Uterus (tissue), 4 donors: Measurements from ENCODE around the gene CAMK2G. TPM values are rescaled to one million over a fixed set of nuclear protein-coding genes. Genes with fewer than 3 reads are reported as not detected.
A peak's percentile ranks its signal among the peaks of the same experiment; 100 is the strongest.

ENCODE experiments used
- DNase-seq, 2 donors: peaks; one replicate each; pipeline ENCODE4 v3.0.0-alpha.2; 2019 to 2020
- H3K27ac ChIP-seq, 2 donors: fragments of 200-600 bp; sonication (generic); 1 replicate in 1 of 2; 2 replicates in 1 of 2; pipeline ENCODE4 v1.5.1; 2016 to 2018
- H3K27me3 ChIP-seq, 2 donors: fragments of 200-600 bp; sonication (generic); one replicate each; pipeline ENCODE4 v1.5.1; 2018 to 2019; ENCODE audit warnings: control low read depth in 1 of 2
- H3K36me3 ChIP-seq, 2 donors: fragments of 200-600 bp; sonication (generic); one replicate each; pipeline ENCODE4 v1.5.1; 2019; ENCODE audit warnings: control low read depth in 1 of 2
- H3K4me1 ChIP-seq, 2 donors: fragments of 200-600 bp; sonication (generic); one replicate each; pipeline ENCODE4 v1.5.1; 2018 to 2019; ENCODE audit warnings: control low read depth in 1 of 2
- H3K4me3 ChIP-seq, 2 donors: fragments of 200-600 bp; sonication (generic); 1 replicate in 1 of 2; 2 replicates in 1 of 2; pipeline ENCODE4 v1.5.1; 2018 to 2019; ENCODE audit warnings: mild to moderate bottlenecking in 1 of 2
- H3K9me3 ChIP-seq, 2 donors: fragments of 200-600 bp; sonication (generic); one replicate each; pipeline ENCODE4 v1.5.1; 2019; ENCODE audit warnings: control low read depth in 1 of 2
- CTCF ChIP-seq, 4 experiments: fragments of 200-600 bp in 2 of 4; fragments of 450-650 bp in 2 of 4; sonication (generic) in 2 of 4; IDR thresholded peaks; one replicate each; pipeline ENCODE4 v1.5.1; 2016 to 2019; ENCODE audit warnings: antibody characterized with exemption in 4 of 4, mild to moderate bottlenecking in 2 of 4, moderate library complexity in 1 of 4
- POLR2A ChIP-seq, 2 donors: fragments of 450-650 bp; IDR thresholded peaks; one replicate each; pipeline ENCODE4 v1.6.1; 2016; ENCODE audit warnings: antibody characterized with exemption in 2 of 2, mild to moderate bottlenecking in 1 of 2, moderate library complexity in 1 of 2
- intact Hi-C: fragments of 100-400 bp; cut with DNase I; formaldehyde crosslinking; loops from one replicate; pipeline ENCODE4 v1.15.1; 2023; ENCODE audit warnings: low total_unique reads
- total RNA-seq, 4 donors: library from RNA; depleted of rRNA in 3 of 4; stranded (reverse); fragments of >200 nt in 3 of 4; gene quantifications; one replicate each; pipeline versions ENCODE4 v1.1.0 to v1.2.4, GENCODE V29; 2014 to 2023
- donor health status: DM: yes; HTN: yes; CAD: no.

CAMK2G gene
- total RNA-seq, 4 donors from 2014 or later = 17.9 to 79.9 (median 40.0) TPM

- no peaks in the 10 kb centered on the region for H3K4me1 ChIP-seq
- no peaks in the 10 kb centered on the region for H3K27me3 ChIP-seq
- no peak for DNase-seq
- no peaks in the 10 kb centered on the region for H3K36me3 ChIP-seq
- TF ChIP-seq POLR2A (IDR thresholded peaks at IDR 0.05) (no peak), CTCF (IDR thresholded peaks at IDR 0.05) (no peak)
- no peaks in the 10 kb centered on the region for H3K9me3 ChIP-seq
- intact Hi-C loops = no loop called here
- peak overlapping the region; percentile 64 to 65 for H3K27ac ChIP-seq
- peak overlapping the region; percentile 45 to 49 for H3K4me3 ChIP-seq
Measured at GRCh38 chr10:73911553-73912004, 37.2 kb upstream of the CAMK2G start.

DNA sequence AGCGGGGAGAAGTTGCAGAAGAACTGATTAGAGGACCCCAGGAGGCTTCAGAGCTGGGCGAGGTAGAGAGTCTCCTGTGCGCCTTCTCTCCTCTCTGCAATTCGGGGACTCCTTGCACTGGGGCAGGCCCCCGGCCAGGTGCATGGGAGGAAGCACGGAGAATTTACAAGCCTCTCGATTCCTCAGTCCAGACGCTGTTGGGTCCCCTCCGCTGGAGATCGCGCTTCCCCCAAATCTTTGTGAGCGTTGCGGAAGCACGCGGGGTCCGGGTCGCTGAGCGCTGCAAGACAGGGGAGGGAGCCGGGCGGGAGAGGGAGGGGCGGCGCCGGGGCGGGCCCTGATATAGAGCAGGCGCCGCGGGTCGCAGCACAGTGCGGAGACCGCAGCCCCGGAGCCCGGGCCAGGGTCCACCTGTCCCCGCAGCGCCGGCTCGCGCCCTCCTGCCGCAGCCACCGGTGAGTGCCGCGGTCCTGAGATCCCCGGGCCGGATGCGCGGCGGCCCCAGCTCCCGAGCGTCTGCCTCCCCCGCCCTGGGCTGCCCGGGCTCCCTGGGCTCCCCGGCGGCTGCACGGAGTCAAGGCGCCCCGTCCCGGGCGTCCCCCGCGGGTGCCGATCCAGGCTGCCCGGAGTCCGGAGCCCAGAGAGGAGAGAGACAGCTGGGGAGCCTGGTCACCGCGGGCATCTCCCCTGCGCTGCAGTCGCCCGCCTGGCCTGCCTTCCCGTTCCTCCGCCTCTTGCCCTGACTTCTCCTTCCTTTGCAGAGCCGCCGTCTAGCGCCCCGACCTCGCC, 36.6 kb upstream of the CAMK2G start, which contains the start of gene PLAU:
PLAU (plus strand) TSS at position 369 of the 789 bp plus-strand sequence. CDS start 424 bp downstream, outside the sequence.
- intact Hi-C loops = no loop called here
- peak in 1 of 2 donors; percentile 53 for DNase-seq

GRCh38 chr10:73910401-73910763, 36.0 kb upstream of the CAMK2G start:
- H3K9me3 ChIP-seq = no peaks in the 10 kb centered on the region
- H3K27ac ChIP-seq = peak overlapping the region; percentile 64 to 65
- TF ChIP-seq POLR2A (IDR thresholded peaks at IDR 0.05) = no peak
- TF ChIP-seq CTCF (IDR thresholded peaks at IDR 0.05) = no peak
- no peak for DNase-seq
- intact Hi-C loops = no loop called here
- no peaks in the 10 kb centered on the region for H3K36me3 ChIP-seq
- H3K4me1 ChIP-seq = no peaks in the 10 kb centered on the region
- H3K4me3 ChIP-seq = peak overlapping the region; percentile 45 to 49
- H3K27me3 ChIP-seq = no peaks in the 10 kb centered on the region

More for the DNA sequence above, 36.6 kb upstream of the CAMK2G start, which contains the start of gene PLAU:
- peak within 1 kb of the TSS; percentile 64 to 65 for H3K27ac ChIP-seq
- H3K4me1 ChIP-seq = no peaks in the 10 kb centered on the region
- H3K4me3 ChIP-seq = peak within 1 kb of the TSS; percentile 45 to 49
- TF ChIP-seq CTCF (IDR thresholded peaks at IDR 0.05) (no peak), POLR2A (IDR thresholded peaks at IDR 0.05) (peak in 1 of 2 donors; percentile 47)
- H3K36me3 ChIP-seq = no peaks in the 10 kb centered on the region
- H3K9me3 ChIP-seq = no peaks in the 10 kb centered on the region
- no peaks in the 10 kb centered on the region for H3K27me3 ChIP-seq

- Histone ChIP-seq H3K4me3 (no peak overlapping the region), H3K27me3 (no peaks in the 10 kb centered on the region), H3K27ac (peak overlapping the region; percentile 50 to 65), H3K9me3 (no peaks in the 10 kb centered on the region), H3K36me3 (no peaks in the 10 kb centered on the region), H3K4me1 (no peaks in the 10 kb centered on the region)
- DNase-seq = no peak
- intact Hi-C loops = no loop called here
- TF ChIP-seq POLR2A (IDR thresholded peaks at IDR 0.05) (no peak), CTCF (IDR thresholded peaks at IDR 0.05) (no peak)
Measured at GRCh38 chr10:73909540-73910115, 35.3 kb upstream of the CAMK2G start.
